Body of pancreas (tissue), 4 donors: Measurements from ENCODE around the gene NXPH1.

Experiments used
- POLR2A ChIP-seq, 3 donors: fragments of 450-650 bp; IDR thresholded peaks; one replicate each; pipeline ENCODE4 v1.6.1; 2016; ENCODE audit warnings: antibody characterized with exemption in 3 of 3, mild to moderate bottlenecking in 2 of 3
- TF ChIP-seq, protein P1 (sequence below), 7 experiments: fragments of 450-650 bp in 4 of 7; fragments of 200-600 bp in 3 of 7; sonication (generic) in 3 of 7; IDR thresholded peaks; one replicate each; pipeline ENCODE4 v1.5.1; 2016 to 2019; ENCODE audit warnings: antibody characterized with exemption in 7 of 7

DNA sequence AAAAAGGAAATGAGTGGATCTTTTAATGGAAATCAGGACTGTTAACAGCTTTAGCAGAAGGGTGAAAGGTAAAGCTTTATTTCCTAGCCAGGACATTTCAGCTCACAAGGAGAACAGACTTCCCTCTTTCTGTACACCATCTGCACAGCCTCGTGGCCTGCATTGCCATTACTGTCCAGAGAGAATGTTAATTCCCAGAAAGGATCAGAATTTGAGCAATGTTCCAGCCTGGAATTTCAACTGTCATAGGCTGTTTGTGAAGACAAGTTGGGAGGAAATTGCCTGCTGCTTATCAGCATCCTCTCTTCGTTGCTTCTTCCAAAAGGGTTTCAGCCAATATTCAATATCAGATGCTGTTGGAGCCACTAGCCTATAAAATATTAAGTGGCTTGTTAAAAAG lies 22.0 kb downstream of the NXPH1 start:
- TF ChIP-seq POLR2A (IDR thresholded peaks at IDR 0.05) = no peak
- TF ChIP-seq, protein P1, sequence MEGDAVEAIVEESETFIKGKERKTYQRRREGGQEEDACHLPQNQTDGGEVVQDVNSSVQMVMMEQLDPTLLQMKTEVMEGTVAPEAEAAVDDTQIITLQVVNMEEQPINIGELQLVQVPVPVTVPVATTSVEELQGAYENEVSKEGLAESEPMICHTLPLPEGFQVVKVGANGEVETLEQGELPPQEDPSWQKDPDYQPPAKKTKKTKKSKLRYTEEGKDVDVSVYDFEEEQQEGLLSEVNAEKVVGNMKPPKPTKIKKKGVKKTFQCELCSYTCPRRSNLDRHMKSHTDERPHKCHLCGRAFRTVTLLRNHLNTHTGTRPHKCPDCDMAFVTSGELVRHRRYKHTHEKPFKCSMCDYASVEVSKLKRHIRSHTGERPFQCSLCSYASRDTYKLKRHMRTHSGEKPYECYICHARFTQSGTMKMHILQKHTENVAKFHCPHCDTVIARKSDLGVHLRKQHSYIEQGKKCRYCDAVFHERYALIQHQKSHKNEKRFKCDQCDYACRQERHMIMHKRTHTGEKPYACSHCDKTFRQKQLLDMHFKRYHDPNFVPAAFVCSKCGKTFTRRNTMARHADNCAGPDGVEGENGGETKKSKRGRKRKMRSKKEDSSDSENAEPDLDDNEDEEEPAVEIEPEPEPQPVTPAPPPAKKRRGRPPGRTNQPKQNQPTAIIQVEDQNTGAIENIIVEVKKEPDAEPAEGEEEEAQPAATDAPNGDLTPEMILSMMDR (IDR thresholded peaks at IDR 0.05) = no peak
